HG02938 (cell line): ENCODE results near the gene SDC3.
"Not testable (repeated sequence)": the region's sequence is repeated elsewhere in the genome, so short reads cannot be mapped to it uniquely, and the experiment has no call there.

Source experiments
- ATAC-seq: cut with Tn5 transposase; IDR thresholded peaks from one replicate; pipeline ENCODE4 v1.9.1; 2021; ENCODE audit warnings: mild to moderate bottlenecking, moderate library complexity; ENCODE audit not compliant: unreplicated experiment

SDC3 gene, protein sequence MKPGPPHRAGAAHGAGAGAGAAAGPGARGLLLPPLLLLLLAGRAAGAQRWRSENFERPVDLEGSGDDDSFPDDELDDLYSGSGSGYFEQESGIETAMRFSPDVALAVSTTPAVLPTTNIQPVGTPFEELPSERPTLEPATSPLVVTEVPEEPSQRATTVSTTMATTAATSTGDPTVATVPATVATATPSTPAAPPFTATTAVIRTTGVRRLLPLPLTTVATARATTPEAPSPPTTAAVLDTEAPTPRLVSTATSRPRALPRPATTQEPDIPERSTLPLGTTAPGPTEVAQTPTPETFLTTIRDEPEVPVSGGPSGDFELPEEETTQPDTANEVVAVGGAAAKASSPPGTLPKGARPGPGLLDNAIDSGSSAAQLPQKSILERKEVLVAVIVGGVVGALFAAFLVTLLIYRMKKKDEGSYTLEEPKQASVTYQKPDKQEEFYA

DNA sequence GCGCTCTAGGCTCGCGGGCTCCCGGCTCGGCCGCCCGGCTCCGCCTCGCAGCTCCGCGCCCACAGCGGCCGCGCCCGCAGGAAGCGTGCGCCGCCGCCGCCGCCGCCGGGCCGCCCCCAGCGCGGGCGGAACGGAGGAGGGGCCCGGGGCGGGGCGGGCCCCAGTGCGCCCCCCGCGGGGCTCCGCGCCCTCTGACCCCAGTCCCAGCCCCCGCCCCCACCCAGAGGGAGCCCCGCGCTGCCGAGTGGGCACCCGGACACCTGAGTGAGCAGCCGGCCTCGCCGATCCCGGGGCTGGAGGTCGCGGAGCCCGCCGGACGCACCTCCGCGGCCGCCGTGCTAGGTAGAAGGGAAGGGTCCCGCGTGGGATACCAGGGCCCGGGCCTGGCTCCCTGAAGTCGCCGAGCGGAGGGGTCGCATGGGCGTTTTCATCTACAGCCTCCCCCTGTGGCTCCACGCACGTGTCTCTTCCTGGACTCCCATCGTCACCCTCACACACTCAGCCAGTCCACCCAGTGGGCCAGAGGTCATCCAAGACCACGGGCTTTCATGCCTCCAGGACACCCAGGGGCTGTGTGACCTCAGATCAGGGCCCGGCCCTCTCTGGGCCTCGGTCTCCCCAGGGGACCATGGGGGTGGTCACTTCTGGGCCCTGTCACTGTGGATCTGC, at the start of gene SDC3:
Gene SDC3 (minus strand): TSS at position 63 of the 669 bp plus-strand sequence. CDS start 172 bp downstream, outside the sequence.
- ATAC-seq: no peak

DNA sequence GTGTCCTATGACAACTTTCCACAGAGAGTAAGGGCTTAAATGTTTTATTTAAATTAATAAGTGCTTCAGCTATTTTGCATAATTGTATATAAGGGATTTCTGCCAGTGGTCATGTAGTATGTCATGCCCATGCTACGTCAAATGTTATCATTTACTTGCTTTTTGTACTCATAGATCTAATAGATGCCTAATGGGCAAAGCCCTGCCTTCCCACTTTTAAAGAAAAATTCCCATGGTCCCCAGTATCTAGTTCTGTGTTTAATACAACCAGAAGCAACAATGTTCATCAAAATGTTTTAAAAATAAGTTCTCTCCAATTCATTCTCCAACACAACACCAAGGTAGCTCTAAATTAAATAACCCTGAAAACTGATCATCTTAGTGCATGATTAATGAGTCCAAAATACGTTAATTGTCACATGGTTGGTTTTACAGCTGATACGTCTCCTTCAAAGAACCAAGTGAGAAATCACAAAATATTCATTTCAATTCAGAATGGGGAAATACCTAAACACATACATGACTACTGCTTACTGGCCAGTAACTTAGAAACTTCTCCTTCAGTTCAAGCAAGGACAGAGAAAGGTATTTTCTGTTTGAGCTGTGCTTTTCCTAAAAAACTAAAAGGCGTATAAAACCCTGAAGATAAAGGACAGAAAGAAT, 49.1 kb upstream of the SDC3 start:
- ATAC-seq: no peak

DNA sequence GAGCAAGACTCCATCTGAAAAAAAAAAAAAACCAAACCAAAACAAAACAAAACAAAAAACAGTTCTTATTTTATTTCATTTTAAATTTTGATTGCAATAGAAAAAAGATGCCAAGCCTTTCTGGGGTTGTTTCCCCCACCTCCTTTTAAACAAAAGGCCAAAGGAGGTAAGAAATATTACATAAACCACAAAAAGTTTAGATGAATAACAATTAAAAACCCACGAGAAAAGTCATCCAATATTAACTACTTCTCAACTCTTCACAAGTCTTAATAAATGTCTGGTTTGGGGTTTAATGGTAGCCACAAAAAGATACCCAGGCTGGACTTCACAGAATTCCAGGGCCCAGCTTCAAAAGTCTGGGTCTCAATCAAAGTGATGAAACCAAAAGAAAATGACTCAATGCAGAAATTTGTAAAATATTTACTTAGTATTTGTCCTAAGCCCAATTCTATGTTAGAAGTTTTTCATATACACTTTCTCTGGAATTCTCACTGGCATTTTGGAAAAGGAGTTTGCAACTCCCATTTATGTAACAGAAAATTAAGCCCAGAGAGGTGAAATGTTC, 47.0 kb upstream of the SDC3 start:
- no peak for ATAC-seq

DNA sequence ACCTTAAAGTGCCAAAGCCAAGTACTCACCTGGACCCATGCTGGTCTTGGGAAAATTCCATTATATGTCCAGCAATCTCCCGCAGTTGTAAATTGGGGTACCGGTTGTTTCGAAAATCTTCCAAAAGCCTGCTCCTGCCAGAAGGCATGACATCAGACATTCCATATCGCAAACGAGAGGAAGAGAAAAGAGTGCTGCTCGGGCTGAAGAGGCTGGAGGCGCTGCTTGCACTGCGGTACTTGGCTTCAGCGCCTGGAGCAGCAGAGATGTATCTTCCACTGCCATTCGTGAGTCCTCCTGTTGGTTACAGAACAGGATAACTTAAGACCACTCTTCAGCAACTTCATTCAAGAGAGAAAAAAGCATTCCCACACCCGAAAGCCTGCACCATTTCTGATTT, 45.1 kb upstream of the SDC3 start:
- ATAC-seq: no peak

DNA sequence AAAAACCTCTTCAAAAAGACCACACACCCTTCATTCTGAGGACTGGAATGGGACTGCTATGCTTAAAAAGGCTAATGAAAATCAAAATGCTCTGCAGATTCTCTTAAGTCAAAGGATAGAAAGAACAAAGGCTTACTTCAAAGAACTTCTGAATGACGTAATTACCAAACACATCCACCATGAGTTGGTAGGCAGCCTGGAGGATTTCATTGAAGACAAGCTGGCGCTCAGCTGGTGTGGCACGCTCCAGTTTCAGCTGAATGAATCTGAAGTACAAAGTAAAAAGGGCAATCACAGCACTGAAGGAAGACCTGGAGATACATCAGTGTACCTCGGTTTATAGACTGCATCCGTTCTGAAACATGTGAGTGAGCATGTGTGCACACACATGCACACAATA, 43.5 kb upstream of the SDC3 start:
- no peak for ATAC-seq

DNA sequence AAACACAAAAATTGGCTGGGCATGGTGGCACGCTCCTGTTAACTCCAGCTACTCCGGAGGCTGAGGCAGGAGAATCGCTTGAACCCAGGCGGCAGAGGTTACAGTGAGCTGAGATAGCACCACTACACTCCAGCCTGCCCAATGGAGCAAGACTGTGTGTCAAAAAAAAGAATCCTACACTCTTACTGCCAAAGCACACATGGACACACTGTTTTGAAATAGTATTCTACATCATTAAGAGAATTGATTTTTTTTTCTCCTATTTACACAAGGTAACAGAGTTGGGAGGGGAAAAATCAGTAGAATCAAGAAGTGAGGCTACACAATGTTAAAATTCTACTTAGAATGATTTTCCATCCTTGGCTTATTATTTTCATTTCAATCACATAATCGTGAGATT, 42.1 kb upstream of the SDC3 start:
- ATAC-seq: no peak

DNA sequence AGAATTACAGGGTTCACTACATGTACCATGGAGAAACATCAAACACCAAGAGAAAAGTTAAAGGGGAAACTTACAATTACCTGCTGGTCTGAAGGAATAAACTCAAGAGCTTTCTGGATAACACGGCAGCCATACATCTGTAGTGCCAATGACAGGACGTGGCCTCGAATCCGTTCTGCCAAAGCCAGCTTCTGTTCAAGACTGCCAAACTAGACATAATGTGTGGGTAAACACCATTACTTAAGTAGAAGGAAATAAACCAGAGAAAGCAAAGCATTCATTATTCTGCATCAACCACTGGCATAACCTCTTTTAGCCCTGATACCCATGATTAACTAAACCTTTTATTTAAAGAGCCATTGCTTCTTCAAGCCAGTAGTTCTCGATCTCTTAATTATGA, 41.5 kb upstream of the SDC3 start:
- ATAC-seq: no peak

DNA sequence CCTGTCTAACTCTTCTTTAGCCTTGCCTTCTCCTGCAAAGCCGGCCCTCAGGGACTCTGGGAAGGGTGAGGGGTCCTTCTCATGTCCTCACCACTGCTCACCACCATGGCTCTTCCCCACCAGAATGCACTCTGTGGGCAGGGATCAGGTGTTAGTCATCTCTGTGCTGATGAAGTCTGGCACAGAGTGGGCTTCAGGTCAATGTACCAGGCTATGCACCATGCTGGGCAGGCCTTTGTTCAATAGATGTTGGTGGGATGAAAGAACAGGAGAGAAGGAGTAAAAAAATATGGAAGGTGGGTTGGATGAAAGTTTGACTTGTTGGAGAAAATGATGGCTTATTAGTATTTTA, 40.9 kb upstream of the SDC3 start:
- not testable (repeated sequence) for ATAC-seq

DNA sequence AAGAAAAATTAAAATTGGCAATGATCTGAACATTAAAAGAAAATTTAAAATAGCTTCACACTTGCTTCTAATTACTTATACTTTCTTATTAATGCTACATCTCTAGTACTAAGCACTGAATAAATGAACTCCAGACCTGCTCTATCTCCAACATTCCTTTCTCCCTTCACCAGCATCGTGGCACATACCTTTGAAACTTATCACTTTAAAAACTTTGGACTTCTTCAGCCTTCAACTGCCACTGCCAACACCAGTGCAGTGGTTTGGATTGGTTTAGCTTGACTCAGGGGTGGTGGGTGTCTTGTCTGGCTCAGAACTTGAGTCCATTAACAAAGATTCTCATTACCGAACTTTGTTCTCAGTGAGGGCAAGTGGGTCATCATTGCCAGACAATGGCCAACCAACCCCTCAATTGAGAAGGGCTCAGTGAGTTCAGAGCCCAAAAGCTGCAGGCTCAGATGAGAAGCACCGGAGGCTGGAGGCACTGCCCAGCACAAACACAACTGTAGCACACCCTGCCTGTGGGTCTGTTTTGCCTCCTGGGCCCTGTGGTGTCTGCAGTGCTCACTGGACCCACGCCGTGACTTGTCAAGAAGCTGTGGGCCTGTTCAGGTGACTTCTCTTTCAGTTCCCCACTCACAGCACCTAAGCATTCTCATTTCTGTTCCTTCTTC, 40.4 kb upstream of the SDC3 start:
- ATAC-seq: not testable (repeated sequence)

DNA sequence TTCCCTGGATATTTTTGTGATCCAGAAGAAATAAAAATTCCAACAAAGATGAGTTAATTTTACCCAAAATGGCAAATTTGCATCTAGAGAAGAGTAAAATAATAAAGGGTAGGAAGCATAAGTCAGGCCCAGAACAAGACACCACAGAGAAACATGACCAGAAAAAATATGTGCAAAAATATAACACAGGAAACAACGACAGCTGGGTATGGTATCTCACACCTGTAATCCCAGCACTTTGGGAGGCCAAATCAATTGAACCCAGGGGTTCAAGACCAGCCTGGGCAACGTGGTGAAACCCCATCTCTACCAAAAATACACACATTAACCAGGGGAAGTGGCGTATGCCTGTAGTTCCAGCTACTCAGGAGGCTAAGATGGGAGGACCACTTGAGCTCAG, 39.7 kb upstream of the SDC3 start:
- no peak for ATAC-seq

DNA sequence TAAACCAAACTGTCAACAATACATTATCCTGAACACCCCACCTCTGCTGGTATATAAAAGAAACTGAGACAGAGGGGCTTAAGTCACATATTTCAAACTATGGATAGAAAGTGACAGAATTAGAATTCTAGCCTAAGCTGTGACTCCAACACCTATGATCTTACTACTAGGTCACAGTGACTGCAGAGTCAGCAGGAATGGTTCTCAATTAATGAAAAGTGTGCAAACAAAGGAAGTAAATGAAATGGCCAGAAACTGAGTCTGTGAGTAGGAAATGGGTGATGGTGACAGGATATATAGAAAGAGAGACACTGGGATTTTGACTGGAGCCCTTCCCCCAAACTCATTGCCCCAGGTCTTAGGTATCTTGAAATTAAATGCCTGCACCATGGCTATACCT, 38.7 kb upstream of the SDC3 start:
- no peak for ATAC-seq

DNA sequence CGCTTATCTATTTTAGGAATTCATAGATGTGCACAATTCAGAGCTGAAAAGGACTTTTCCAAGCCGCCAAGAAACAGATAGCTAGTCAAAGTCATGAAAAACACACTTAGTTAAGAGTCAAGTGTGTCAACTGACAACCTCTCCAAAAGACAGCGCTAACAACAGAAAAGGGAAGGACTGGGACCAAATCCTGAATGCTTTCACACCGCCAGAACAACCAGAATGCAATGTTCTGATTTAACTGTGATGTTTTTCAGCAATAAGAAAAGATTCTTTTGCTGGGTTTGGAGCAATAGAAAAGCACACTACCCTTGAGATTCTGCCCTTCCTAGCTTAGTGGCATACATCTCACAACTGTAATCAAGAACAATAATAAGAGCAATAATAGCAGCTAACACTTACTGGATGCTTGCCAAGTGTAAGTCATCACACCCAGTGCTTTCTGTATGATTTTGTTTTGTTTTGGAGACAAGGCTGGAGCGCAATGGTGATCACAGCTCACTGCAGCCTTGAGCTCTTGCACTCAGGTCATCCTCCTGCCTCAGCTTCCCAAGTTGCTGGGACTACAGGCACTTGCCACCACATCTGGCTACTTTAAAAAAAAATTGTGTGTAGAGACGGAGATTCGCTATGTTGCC, 33.9 kb upstream of the SDC3 start:
- no peak for ATAC-seq

DNA sequence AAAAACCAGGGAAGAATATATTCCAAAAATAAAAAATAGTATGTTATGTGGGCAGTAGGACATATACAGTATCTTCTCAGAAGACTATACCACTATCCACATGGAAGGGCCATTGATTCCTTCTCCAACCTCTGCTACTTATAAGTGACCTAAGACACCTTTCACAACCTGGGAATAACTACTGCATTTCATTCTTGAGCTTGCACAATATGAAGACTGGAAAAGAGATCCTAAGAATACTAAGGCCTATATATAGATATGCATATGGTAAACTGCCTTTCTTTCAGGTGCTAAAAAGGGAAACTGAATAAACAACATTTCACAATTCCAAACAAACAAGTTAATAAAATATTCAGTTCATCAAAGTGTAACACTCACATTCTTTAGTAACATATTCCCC, 32.0 kb upstream of the SDC3 start:
- ATAC-seq: no peak

DNA sequence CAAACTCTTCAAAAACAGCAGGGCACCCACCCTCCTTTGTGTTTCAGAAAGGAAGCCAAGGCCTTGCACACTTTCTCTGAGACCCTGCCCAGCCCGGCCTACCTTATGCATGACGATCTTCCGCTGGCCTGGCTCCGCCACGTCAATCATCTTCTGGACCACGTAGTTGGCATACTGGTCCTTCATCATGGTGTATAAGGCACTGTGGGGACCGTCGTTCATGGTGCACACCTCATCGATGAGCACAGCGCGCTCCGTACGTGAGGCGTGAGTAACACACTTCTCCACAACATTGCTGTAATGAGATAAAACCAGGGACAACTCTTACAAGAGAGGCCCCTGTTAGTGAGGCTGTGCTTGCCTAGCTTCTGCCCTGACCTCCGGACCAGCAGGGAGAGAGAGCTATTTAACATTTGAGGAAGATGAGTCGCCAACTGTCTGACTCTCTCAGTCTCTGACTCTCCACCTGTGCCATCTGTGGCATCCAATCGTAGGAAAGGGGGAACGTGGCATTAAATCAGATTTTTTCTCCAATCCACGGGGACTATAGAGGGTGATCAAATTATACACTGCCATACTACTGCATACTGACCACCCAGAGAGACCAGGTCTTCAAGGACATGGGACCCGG, 28.1 kb upstream of the SDC3 start:
- no peak for ATAC-seq

DNA sequence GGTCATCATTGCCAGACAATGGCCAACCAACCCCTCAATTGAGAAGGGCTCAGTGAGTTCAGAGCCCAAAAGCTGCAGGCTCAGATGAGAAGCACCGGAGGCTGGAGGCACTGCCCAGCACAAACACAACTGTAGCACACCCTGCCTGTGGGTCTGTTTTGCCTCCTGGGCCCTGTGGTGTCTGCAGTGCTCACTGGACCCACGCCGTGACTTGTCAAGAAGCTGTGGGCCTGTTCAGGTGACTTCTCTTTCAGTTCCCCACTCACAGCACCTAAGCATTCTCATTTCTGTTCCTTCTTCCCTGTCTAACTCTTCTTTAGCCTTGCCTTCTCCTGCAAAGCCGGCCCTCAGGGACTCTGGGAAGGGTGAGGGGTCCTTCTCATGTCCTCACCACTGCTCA, 27.2 kb upstream of the SDC3 start:
- not testable (repeated sequence) for ATAC-seq

DNA sequence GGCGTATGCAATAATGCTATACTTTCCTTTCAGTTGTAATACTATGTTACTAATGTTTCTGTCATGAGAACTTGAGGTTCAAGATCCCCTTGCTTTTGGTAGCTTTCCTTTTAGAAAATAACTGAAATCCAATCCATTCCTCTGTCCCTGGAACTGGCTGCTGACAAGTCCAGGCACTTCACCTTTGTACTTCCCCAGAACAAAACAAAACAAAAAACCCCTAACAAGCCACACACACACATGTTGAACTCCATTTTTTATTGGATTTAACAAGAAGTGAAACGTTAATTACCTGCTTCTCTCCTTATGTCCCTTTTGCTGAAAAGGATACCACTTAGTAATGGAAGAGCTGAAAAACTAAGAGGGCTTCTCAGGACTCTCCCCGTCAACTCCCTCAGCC, 26.1 kb upstream of the SDC3 start:
- no peak for ATAC-seq

DNA sequence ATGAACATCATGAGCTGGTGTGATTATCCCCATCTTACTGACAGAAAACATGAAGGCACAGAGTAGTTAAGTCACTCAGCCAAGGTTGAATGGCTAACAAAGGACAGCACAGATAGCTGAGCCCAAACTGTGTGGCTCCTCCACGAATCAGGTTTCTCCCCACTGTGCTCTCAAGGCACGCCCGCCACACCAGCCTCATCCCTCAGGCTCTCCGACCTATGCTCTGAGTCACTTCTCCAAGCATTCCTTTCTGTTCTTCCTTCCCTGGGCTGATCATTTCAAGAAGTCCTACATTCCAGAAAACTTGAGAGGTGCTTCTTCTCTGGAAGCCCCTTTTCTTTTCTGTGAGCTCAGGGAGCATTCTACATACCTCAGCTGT, 25.3 kb upstream of the SDC3 start:
- ATAC-seq: no peak

DNA sequence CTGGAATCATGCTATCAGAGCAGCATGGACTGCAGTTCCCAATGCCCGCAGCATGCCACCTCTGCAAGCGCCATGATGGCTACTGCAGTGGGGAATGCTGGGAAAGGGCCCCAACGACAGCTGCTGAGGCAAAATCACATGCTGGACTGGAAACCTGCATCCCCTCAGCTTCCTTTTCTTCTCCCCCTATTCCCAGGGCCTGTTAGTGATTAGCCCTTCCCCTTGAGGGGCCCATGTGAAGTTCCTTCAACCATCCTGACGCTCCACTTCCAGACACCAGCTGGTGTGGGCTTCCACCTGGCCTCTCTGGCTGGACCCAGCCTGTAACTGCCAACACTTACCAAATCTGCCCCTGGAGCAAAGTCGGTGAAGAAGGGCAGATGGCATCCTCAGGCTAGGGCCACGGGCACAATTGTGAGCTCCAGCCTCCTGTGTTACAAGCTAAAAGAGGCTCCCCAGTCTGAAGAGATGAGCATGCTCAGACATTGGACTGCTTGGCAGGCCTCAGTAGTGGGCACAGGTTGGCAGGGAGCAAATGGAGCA, 22.1 kb upstream of the SDC3 start:
- ATAC-seq: no peak

DNA sequence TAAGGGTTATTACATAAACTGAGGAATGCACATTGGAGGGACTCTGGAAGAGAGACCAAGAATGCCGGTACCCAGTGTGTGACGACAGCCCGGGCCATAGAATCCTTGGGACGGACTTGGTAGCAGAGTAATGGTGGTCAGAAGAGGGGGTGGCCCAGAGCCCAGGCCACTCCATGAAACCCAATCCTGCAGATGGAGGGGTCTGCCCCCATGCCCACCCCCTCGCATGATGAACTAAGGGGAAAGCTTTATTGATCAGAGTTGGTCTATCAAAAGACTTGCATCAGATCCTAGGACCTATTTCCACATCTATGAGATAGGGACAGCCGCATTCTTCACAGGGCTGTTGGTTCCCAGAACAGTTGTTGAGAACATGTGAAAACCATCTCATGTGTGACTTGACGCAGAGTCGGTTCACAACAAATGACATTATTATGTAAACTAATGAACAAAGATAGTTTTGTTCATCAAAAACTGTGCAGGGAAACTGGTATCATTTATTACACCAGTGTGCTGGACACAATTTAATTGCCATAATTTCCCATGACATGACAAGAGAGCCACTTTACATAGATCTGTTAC, 21.5 kb upstream of the SDC3 start:
- ATAC-seq: no peak
